Subcutaneous abdominal adipose tissue (tissue), 5 donors: Measurements from ENCODE around the gene DNAH2.
A peak's percentile ranks its signal among the peaks of the same experiment; 100 is the strongest.

ENCODE experiments used
- H3K27ac ChIP-seq: one replicate; pipeline ENCODE4 v1.7.0; 2013; ENCODE audit warnings: low read depth, mild to moderate bottlenecking, inconsistent platforms, low read length, moderate library complexity
- H3K27me3 ChIP-seq, 5 donors: one replicate each; pipeline ENCODE4 v1.7.0; 2013; ENCODE audit warnings: low read length in 5 of 5, inconsistent platforms in 1 of 5; ENCODE audit not compliant: control insufficient read depth in 5 of 5, insufficient read depth in 4 of 5
- H3K36me3 ChIP-seq, 5 donors: one replicate each; pipeline ENCODE4 v1.7.0; 2013; ENCODE audit warnings: low read length in 5 of 5; ENCODE audit not compliant: control insufficient read depth in 5 of 5, insufficient read depth in 5 of 5
- H3K4me1 ChIP-seq, 5 donors: one replicate each; pipeline ENCODE4 v1.7.0; 2013; ENCODE audit warnings: low read length in 5 of 5, mild to moderate bottlenecking in 3 of 5, moderate library complexity in 1 of 5; ENCODE audit not compliant: control insufficient read depth in 5 of 5, insufficient read depth in 5 of 5
- H3K4me3 ChIP-seq, 5 donors: one replicate each; pipeline ENCODE4 v1.7.0; 2013; ENCODE audit warnings: low read length in 5 of 5, low read depth in 1 of 5
- H3K9ac ChIP-seq, 5 donors: one replicate each; pipeline ENCODE4 v1.7.0; 2013; ENCODE audit warnings: low read length in 5 of 5, mild to moderate bottlenecking in 4 of 5, moderate library complexity in 3 of 5
- H3K9me3 ChIP-seq, 5 donors: one replicate each; pipeline ENCODE4 v1.7.0; 2013; ENCODE audit warnings: low read length in 5 of 5; ENCODE audit not compliant: control insufficient read depth in 5 of 5
- donor health status: healthy.
- donor health status: healthy.
- donor health status: healthy.
- donor health status: healthy.
- donor health status: healthy.

DNAH2 gene

GRCh38 chr17:7816926-7817642 is 99.5 kb downstream of the DNAH2 start:
- no peak overlapping the region for H3K9ac ChIP-seq
- no peak overlapping the region for H3K4me3 ChIP-seq
- H3K9me3 ChIP-seq, result no peaks in the 10 kb centered on the region
- no peaks in the 10 kb centered on the region for H3K36me3 ChIP-seq
- peaks cover 0 to 13% (median 3%) of the 10 kb centered on the region in 5 donors for H3K27me3 ChIP-seq
- H3K27ac ChIP-seq, result no peak overlapping the region
- H3K4me1 ChIP-seq, result no peaks in the 10 kb centered on the region

- peaks cover 0 to 13% (median 3%) of the 10 kb centered on the region in 5 donors for H3K27me3 ChIP-seq
- H3K4me3 ChIP-seq, result no peak overlapping the region
- no peaks in the 10 kb centered on the region for H3K4me1 ChIP-seq
- no peaks in the 10 kb centered on the region for H3K36me3 ChIP-seq
- no peak overlapping the region for H3K27ac ChIP-seq
- no peaks in the 10 kb centered on the region for H3K9me3 ChIP-seq
- no peak overlapping the region for H3K9ac ChIP-seq
These were observed 100.1 kb downstream of the DNAH2 start for GRCh38 chr17:7817643-7817964.

- no peaks in the 10 kb centered on the region for H3K4me1 ChIP-seq
- H3K9ac ChIP-seq, result no peak overlapping the region
- H3K9me3 ChIP-seq, result no peaks in the 10 kb centered on the region
- no peak overlapping the region for H3K4me3 ChIP-seq
- H3K27ac ChIP-seq, result no peak overlapping the region
- H3K36me3 ChIP-seq, result no peaks in the 10 kb centered on the region
- peaks cover 0 to 13% (median 3%) of the 10 kb centered on the region in 5 donors for H3K27me3 ChIP-seq
These were observed 100.5 kb downstream of the DNAH2 start for GRCh38 chr17:7818026-7818425.

GRCh38 chr17:7818746-7819645 is 101.5 kb downstream of the DNAH2 start:
- no peak overlapping the region for H3K9ac ChIP-seq
- H3K4me3 ChIP-seq, result no peak overlapping the region
- no peaks in the 10 kb centered on the region for H3K9me3 ChIP-seq
- no peaks in the 10 kb centered on the region for H3K4me1 ChIP-seq
- H3K27me3 ChIP-seq, result peaks cover 0 to 13% (median 3%) of the 10 kb centered on the region in 5 donors
- no peak overlapping the region for H3K27ac ChIP-seq
- no peaks in the 10 kb centered on the region for H3K36me3 ChIP-seq

DNA sequence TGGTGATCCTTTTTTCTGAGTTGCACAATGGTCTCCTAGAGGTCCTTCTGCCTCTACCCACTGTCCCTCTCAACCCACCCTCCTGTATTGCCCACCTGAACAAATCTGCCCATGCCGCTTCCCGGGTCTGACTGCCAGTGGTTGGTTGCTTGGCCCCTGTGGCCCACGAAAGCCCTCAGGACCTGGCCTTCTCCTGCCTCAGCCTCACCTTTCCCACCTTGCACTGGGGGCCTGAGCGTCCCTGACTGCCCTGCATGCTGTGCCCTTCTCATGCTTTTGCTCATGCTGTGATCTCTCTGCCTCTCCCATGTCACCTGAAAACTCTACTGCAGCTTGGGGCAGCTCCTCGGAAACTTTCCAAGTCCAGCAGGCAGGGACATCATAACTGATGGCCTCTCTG is 102.7 kb downstream of the DNAH2 start:
- no peaks in the 10 kb centered on the region for H3K4me1 ChIP-seq
- H3K36me3 ChIP-seq, result no peaks in the 10 kb centered on the region

DNA sequence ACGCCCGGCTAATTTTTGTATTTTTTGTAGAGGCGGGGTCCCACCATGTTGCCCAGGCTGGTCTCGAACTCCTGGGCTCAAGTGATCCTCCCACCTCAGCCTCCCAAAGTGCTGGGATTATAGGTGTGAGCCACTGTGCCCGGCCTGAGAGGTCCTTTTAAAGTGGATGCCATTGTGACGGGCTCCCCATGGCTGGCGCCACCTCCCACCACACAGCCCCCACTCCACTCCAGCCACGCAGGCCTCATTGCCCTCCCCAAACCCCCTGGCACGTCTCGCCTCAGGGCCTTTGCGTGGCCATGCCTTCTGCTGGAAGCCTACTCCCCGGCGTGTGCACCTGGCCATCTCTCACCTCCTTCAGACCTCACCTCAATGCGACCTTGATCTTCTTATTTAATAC is 104.6 kb downstream of the DNAH2 start:
- no peak overlapping the region for H3K4me3 ChIP-seq
- H3K27ac ChIP-seq, result no peak overlapping the region
- no peak overlapping the region for H3K9ac ChIP-seq
- peaks cover 0 to 6% (median 0%) of the 10 kb centered on the region in 5 donors for H3K4me1 ChIP-seq
- no peaks in the 10 kb centered on the region for H3K36me3 ChIP-seq
- H3K27me3 ChIP-seq, result peaks cover 0 to 11% (median 3%) of the 10 kb centered on the region in 5 donors
- no peaks in the 10 kb centered on the region for H3K9me3 ChIP-seq

More for the DNA sequence above, 102.7 kb downstream of the DNAH2 start:
- Histone ChIP-seq H3K27me3 (peaks cover 0 to 13% (median 3%) of the 10 kb centered on the region in 5 donors), H3K9me3 (no peaks in the 10 kb centered on the region), H3K9ac (no peak overlapping the region), H3K27ac (no peak overlapping the region), H3K4me3 (no peak overlapping the region)

GRCh38 chr17:7823581-7824001 is 106.0 kb downstream of the DNAH2 start:
- Histone ChIP-seq H3K9me3 (no peaks in the 10 kb centered on the region), H3K4me1 (peaks cover 0 to 6% (median 0%) of the 10 kb centered on the region in 5 donors), H3K27ac (no peak overlapping the region), H3K4me3 (no peak overlapping the region), H3K27me3 (peaks cover 0 to 3% (median 3%) of the 10 kb centered on the region in 5 donors), H3K36me3 (no peaks in the 10 kb centered on the region), H3K9ac (no peak overlapping the region)

GRCh38 chr17:7824021-7824924 is 106.7 kb downstream of the DNAH2 start:
- no peaks in the 10 kb centered on the region for H3K9me3 ChIP-seq
- H3K4me3 ChIP-seq, result no peak overlapping the region
- H3K27ac ChIP-seq, result no peak overlapping the region
- H3K9ac ChIP-seq, result no peak overlapping the region
- no peaks in the 10 kb centered on the region for H3K36me3 ChIP-seq
- H3K4me1 ChIP-seq, result peaks cover 0 to 6% (median 0%) of the 10 kb centered on the region in 5 donors
- peaks cover 0 to 3% (median 0%) of the 10 kb centered on the region in 5 donors for H3K27me3 ChIP-seq

DNA sequence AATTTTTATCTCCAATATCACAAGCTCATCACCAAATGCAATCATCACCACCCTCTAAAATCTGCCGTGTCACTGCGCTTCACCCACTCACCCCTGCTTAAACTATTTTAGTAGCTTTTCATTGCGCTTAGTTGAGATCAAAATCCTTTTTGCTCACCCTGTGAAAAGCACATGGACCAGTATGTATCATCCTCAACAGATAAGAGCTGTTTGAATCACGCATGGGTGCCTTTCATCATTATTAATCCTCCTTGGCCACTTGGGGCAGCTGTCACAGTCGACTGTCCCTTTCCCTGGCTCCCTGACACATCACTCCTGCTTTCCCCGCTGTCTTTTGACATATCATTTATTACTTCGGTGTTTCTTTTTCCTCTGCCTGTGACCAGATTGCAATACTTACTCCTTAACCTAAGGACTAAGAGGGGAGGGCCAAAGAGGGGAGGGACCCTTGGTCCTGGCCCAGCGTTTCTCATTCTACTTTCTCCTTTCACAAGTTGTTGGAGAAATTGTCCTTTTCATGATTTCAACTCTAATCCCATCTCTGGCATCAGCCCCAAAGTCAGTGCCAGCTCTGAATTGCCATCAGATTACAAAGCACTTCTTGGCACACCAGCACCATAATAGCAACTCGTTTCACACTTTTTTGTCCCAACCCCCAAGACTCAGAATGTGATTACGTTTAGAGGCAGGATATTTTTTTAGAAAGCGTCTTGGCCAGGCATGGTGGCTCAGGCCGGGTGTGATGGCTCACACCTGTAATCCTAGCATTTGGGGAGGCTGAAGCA is 107.9 kb downstream of the DNAH2 start:
- Histone ChIP-seq H3K4me1 (peaks cover 0 to 6% (median 0%) of the 10 kb centered on the region in 5 donors), H3K27me3 (peaks cover 0 to 3% (median 1%) of the 10 kb centered on the region in 5 donors), H3K27ac (no peak overlapping the region), H3K36me3 (no peaks in the 10 kb centered on the region), H3K4me3 (no peak overlapping the region), H3K9ac (peak overlapping the region in 1 of 5 donors; percentile 17), H3K9me3 (no peaks in the 10 kb centered on the region)
